ENCODE data around the gene THEMIS. TPM values are rescaled to one million over a fixed set of nuclear protein-coding genes. Genes with fewer than 3 reads are reported as not detected.

The THEMIS gene
- total RNA-seq, 1 donor from 2014 or later: not detected

DNA sequence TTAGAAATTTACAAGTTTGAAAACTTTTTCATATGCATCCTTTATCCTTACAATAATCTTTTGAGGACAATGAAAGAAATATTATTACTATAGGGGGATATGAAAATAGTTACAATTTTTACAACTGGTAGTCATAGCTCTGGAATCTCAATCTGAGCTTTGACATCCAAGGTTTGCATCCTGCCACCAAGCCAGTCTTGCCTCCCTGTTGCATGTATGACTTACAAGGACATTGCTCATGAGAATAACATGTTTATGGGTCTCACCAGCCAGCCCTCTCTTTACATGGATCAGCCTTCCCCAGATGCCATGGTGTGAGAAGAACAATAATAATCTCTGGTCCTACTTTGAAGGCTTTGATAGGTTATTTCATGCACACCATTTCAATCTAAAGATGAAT lies 67.5 kb downstream of the THEMIS start:
- H3K4me1 Mint-ChIP-seq (ENCODE audit: low read depth): peaks cover 5% of the 10 kb centered on the region
- peaks cover 1% of the 10 kb centered on the region for H3K27me3 Mint-ChIP-seq (ENCODE audit: low read depth)
- no peak overlapping the region for H3K4me3 Mint-ChIP-seq (ENCODE audit: unreplicated experiment)
- H3K36me3 Mint-ChIP-seq (ENCODE audit: low read depth): no peaks in the 10 kb centered on the region
- no peak for DNase-seq (ENCODE audit: low spot score)
- no peaks in the 10 kb centered on the region for H3K9me3 Mint-ChIP-seq (ENCODE audit: low read depth)
- TF ChIP-seq CTCF (IDR thresholded peaks at IDR 0.05): no peak
- H3K27ac Mint-ChIP-seq (ENCODE audit: unreplicated experiment): no peak overlapping the region

DNA sequence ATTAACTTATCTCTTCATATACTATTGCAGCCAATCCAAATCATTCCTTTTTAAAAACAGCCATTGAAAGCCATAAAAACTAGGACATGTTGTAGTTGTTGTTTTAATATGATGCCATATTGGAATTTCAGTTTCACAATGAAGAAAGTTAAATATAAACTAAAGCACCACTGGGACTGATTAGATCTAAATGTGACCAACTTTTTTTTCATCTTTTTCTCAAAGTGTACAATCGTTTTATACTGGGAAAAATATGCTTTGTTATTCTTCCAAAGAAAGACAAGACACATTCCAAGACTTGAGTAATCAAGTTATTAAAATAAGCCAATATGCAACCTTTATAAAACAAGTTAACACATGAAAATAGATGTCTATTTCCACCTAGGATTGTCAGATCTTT lies 68.5 kb downstream of the THEMIS start:
- peaks cover 5% of the 10 kb centered on the region for H3K4me1 Mint-ChIP-seq (ENCODE audit: low read depth)
- no peak overlapping the region for H3K4me3 Mint-ChIP-seq (ENCODE audit: unreplicated experiment)
- no peak overlapping the region for H3K27ac Mint-ChIP-seq (ENCODE audit: unreplicated experiment)
- H3K27me3 Mint-ChIP-seq (ENCODE audit: low read depth): peaks cover 7% of the 10 kb centered on the region
- DNase-seq (ENCODE audit: low spot score): no peak
- H3K9me3 Mint-ChIP-seq (ENCODE audit: low read depth): no peaks in the 10 kb centered on the region
- TF ChIP-seq CTCF (IDR thresholded peaks at IDR 0.05): no peak
- H3K36me3 Mint-ChIP-seq (ENCODE audit: low read depth): no peaks in the 10 kb centered on the region

- H3K4me1 Mint-ChIP-seq (ENCODE audit: low read depth): no peaks in the 10 kb centered on the region
- no peak for TF ChIP-seq CTCF (IDR thresholded peaks at IDR 0.05)
- no peaks in the 10 kb centered on the region for H3K36me3 Mint-ChIP-seq (ENCODE audit: low read depth)
- DNase-seq (ENCODE audit: low spot score): no peak
- no peaks in the 10 kb centered on the region for H3K9me3 Mint-ChIP-seq (ENCODE audit: low read depth)
- H3K27ac Mint-ChIP-seq (ENCODE audit: unreplicated experiment): no peak overlapping the region
- H3K4me3 Mint-ChIP-seq (ENCODE audit: unreplicated experiment): no peak overlapping the region
- H3K27me3 Mint-ChIP-seq (ENCODE audit: low read depth): peaks cover 36% of the 10 kb centered on the region
Observed at GRCh38 chr6:127824061-127824460, 76.8 kb downstream of the THEMIS start.

GRCh38 chr6:127821431-127821830 lies 79.4 kb downstream of the THEMIS start:
- H3K4me3 Mint-ChIP-seq (ENCODE audit: unreplicated experiment): no peak overlapping the region
- no peak for DNase-seq (ENCODE audit: low spot score)
- H3K9me3 Mint-ChIP-seq (ENCODE audit: low read depth): no peaks in the 10 kb centered on the region
- peaks cover 35% of the 10 kb centered on the region for H3K27me3 Mint-ChIP-seq (ENCODE audit: low read depth)
- no peak for TF ChIP-seq CTCF (IDR thresholded peaks at IDR 0.05)
- H3K4me1 Mint-ChIP-seq (ENCODE audit: low read depth): no peaks in the 10 kb centered on the region
- no peak overlapping the region for H3K27ac Mint-ChIP-seq (ENCODE audit: unreplicated experiment)
- no peaks in the 10 kb centered on the region for H3K36me3 Mint-ChIP-seq (ENCODE audit: low read depth)

GRCh38 chr6:127818149-127818548 lies 82.7 kb downstream of the THEMIS start:
- Mint-ChIP-seq H3K4me3 (ENCODE audit: unreplicated experiment) (no peak overlapping the region), H3K9me3 (ENCODE audit: low read depth) (no peaks in the 10 kb centered on the region), H3K36me3 (ENCODE audit: low read depth) (peaks cover 2% of the 10 kb centered on the region), H3K4me1 (ENCODE audit: low read depth) (no peaks in the 10 kb centered on the region), H3K27me3 (ENCODE audit: low read depth) (peaks cover 39% of the 10 kb centered on the region), H3K27ac (ENCODE audit: unreplicated experiment) (no peak overlapping the region)
- DNase-seq (ENCODE audit: low spot score): no peak
- no peak for TF ChIP-seq CTCF (IDR thresholded peaks at IDR 0.05)

Measured in chondrocyte (in vitro differentiated cells).